Mesenchymal stem cell (in vitro differentiated cells and primary cell): ENCODE results near the gene CD8B.
A peak's percentile ranks its signal among the peaks of the same experiment; 100 is the strongest.

Experiments
- DNase-seq: peaks from one replicate; pipeline ENCODE4 v3.0.0-alpha.2; 2013
- H2AFZ ChIP-seq: one replicate; pipeline ENCODE4 v1.6.1; 2013; ENCODE audit warnings: low read depth, mild to moderate bottlenecking, control low read depth, inconsistent platforms, low read length, moderate library complexity
- H2AK5ac ChIP-seq: 2 replicates; pipeline ENCODE4 v1.6.1; 2013; ENCODE audit warnings: low read length, moderate library complexity, mild to moderate bottlenecking, inconsistent platforms; ENCODE audit not compliant: severe bottlenecking
- H2BK120ac ChIP-seq: one replicate; pipeline ENCODE4 v1.6.1; 2013; ENCODE audit warnings: low read depth, mild to moderate bottlenecking, inconsistent platforms, low read length, moderate library complexity
- H2BK12ac ChIP-seq, 2 experiments: one replicate each; pipeline ENCODE4 v1.6.1; 2013; ENCODE audit warnings: inconsistent platforms in 2 of 2, low read length in 2 of 2, mild to moderate bottlenecking in 2 of 2, moderate library complexity in 2 of 2, control low read depth in 1 of 2
- H2BK15ac ChIP-seq: one replicate; pipeline ENCODE4 v1.6.1; 2013; ENCODE audit warnings: mild to moderate bottlenecking, low read depth, inconsistent platforms; ENCODE audit not compliant: poor library complexity, severe bottlenecking
- H2BK5ac ChIP-seq: 2 replicates; pipeline ENCODE4 v1.6.1; 2013; ENCODE audit warnings: low read depth, mild to moderate bottlenecking, low read length, control low read depth, inconsistent platforms; ENCODE audit not compliant: poor library complexity, severe bottlenecking
- H3K14ac ChIP-seq, 2 experiments: one replicate each; pipeline ENCODE4 v1.6.1; 2013; ENCODE audit warnings: inconsistent platforms in 2 of 2, low read length in 2 of 2, control low read depth in 1 of 2, mild to moderate bottlenecking in 1 of 2, moderate library complexity in 1 of 2
- H3K18ac ChIP-seq, 2 experiments: one replicate each; pipeline ENCODE4 v1.6.1; 2013; ENCODE audit warnings: inconsistent platforms in 2 of 2, low read length in 2 of 2, control low read depth in 1 of 2, low read depth in 1 of 2, mild to moderate bottlenecking in 1 of 2
- H3K23ac ChIP-seq, 2 experiments: one replicate each; pipeline ENCODE4 v1.6.1; 2013; ENCODE audit warnings: inconsistent platforms in 2 of 2, low read length in 2 of 2, mild to moderate bottlenecking in 2 of 2, moderate library complexity in 2 of 2, control low read depth in 1 of 2
- H3K27ac ChIP-seq: 2 replicates; pipeline ENCODE4 v1.5.1; 2013; ENCODE audit warnings: mild to moderate bottlenecking, moderate library complexity, low read length, control low read depth, inconsistent platforms; ENCODE audit not compliant: poor library complexity, severe bottlenecking
- H3K27me3 ChIP-seq, 2 experiments: 2 replicates each; pipeline versions ENCODE4 v1.6.1 to v1.7.0; 2013; ENCODE audit warnings: low read length in 2 of 2, mild to moderate bottlenecking in 2 of 2, moderate library complexity in 2 of 2, control low read depth in 1 of 2, inconsistent platforms in 1 of 2; ENCODE audit not compliant: control insufficient read depth in 1 of 2, insufficient read depth in 1 of 2
- H3K36me3 ChIP-seq, 2 experiments: 2 replicates each; pipeline versions ENCODE4 v1.6.1 to v1.7.0; 2013; ENCODE audit warnings: low read length in 2 of 2, control low read depth in 1 of 2, inconsistent platforms in 1 of 2, low read depth in 1 of 2, mild to moderate bottlenecking in 1 of 2; ENCODE audit not compliant: insufficient read depth in 2 of 2, control insufficient read depth in 1 of 2
- H3K4ac ChIP-seq, 2 experiments: one replicate each; pipeline ENCODE4 v1.6.1; 2013; ENCODE audit warnings: inconsistent platforms in 2 of 2, low read length in 2 of 2, mild to moderate bottlenecking in 2 of 2, moderate library complexity in 2 of 2, control low read depth in 1 of 2, low read depth in 1 of 2
- H3K4me1 ChIP-seq: 2 replicates; pipeline ENCODE4 v1.6.1; 2013; ENCODE audit warnings: low read depth, low read length, control low read depth; ENCODE audit not compliant: control insufficient read depth, insufficient read depth
- H3K4me2 ChIP-seq: 2 replicates; pipeline ENCODE4 v1.6.1; 2013; ENCODE audit warnings: low read length, mild to moderate bottlenecking, inconsistent platforms; ENCODE audit not compliant: poor library complexity, severe bottlenecking
- H3K4me3 ChIP-seq, 2 experiments: 2 replicates each; pipeline versions ENCODE4 v1.5.1 to v1.7.0; 2013; ENCODE audit warnings: low read length in 2 of 2, mild to moderate bottlenecking in 2 of 2, control low read depth in 1 of 2, low read depth in 1 of 2; ENCODE audit not compliant: insufficient read depth in 1 of 2
- H3K79me1 ChIP-seq: replicated peaks from 2 replicates; pipeline ENCODE4 v1.6.1; 2013; ENCODE audit warnings: mild to moderate bottlenecking, control low read depth, low read length, inconsistent platforms; ENCODE audit not compliant: poor library complexity, severe bottlenecking
- H3K9ac ChIP-seq: 2 replicates; pipeline ENCODE4 v1.7.0; 2013; ENCODE audit warnings: mild to moderate bottlenecking, low read length, moderate library complexity
- H3K9me3 ChIP-seq: 2 replicates; pipeline ENCODE4 v1.7.0; 2013; ENCODE audit warnings: mild to moderate bottlenecking, low read length; ENCODE audit not compliant: control insufficient read depth
- H4K8ac ChIP-seq: one replicate; pipeline ENCODE4 v1.6.1; 2013; ENCODE audit warnings: inconsistent platforms, mild to moderate bottlenecking, low read length, moderate library complexity
- H4K91ac ChIP-seq: one replicate; pipeline ENCODE4 v1.6.1; 2013; ENCODE audit warnings: mild to moderate bottlenecking, low read length, inconsistent platforms
- WGBS: methylation state at CpG from one replicate; pipeline ENCODE4 v1.1.7; 2013; ENCODE audit warnings: mixed read lengths; 5-methylcytosine and 5-hydroxymethylcytosine counted together

CD8B gene

DNA sequence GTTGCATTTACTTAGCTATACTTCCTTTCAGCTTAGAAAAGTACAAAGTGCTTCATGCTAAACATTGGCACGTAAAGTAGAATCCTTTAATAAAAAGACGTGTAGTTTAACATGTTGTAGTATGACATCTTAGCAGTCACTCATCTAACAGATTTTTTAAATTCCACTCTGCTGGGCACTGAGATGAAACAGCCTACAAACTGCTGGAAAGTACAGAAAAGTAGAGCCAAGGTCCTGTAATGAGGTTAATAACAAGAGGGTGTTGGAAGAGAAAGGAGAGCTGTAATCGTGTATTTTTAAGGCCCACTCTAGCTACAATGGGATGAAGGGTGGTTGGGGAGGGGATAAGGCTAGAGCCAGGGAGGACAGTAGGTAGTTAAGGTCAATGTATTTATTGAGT, 81.7 kb downstream of the CD8B start:
- Histone ChIP-seq H4K8ac (no peak overlapping the region), H2AK5ac (no peak overlapping the region), H3K4ac (no peak overlapping the region), H2BK5ac (no peak overlapping the region), H3K36me3 (peaks cover 4 to 18% of the 10 kb centered on the region in 2 experiments), H3K27ac (no peak overlapping the region), H3K79me1 (no peaks in the 10 kb centered on the region), H3K27me3 (peaks cover 16 to 18% of the 10 kb centered on the region in 2 experiments), H2BK12ac (no peak overlapping the region), H3K4me1 (no peaks in the 10 kb centered on the region), H4K91ac (no peak overlapping the region), H3K4me3 (no peak overlapping the region), H3K14ac (no peak overlapping the region), H3K9ac (no peak overlapping the region), H3K18ac (no peak overlapping the region), H2AFZ (no peak overlapping the region), H2BK120ac (no peak overlapping the region), H3K4me2 (no peak overlapping the region), H3K9me3 (no peaks in the 10 kb centered on the region), H3K23ac (no peak overlapping the region), H2BK15ac (no peak overlapping the region)
- no peak for DNase-seq
- WGBS: 89% methylated on average over 1 of the region's 3 CpGs

DNA sequence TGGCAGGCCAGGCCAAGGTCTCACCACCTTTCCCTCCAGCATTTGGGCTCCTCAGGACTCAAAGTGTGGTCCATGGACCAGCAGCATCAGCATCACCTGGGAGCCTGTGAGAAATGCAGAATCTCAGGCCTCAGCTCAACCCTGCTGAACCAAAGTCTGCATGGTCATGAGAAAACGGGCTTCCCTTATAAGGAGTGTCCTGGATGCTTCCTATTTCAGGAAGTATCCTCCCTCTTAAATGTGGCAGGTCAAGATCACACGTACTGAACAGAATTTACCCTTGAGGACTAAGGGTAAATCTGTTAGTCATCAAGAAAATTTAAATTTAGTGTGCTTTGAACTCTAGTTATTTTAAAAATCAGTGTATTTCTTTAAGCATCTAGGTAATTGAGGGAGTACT, 82.7 kb downstream of the CD8B start:
- Histone ChIP-seq H2BK15ac (no peak overlapping the region), H3K27me3 (peaks cover 8 to 18% of the 10 kb centered on the region in 2 experiments), H4K91ac (no peak overlapping the region), H3K4ac (no peak overlapping the region), H2BK120ac (no peak overlapping the region), H2BK5ac (no peak overlapping the region), H3K9me3 (no peaks in the 10 kb centered on the region), H3K4me1 (no peaks in the 10 kb centered on the region), H3K23ac (no peak overlapping the region), H2BK12ac (no peak overlapping the region), H3K4me3 (no peak overlapping the region), H3K9ac (no peak overlapping the region), H3K4me2 (no peak overlapping the region), H4K8ac (no peak overlapping the region), H3K18ac (peak overlapping the region in 1 of 2 experiments; percentile 11), H3K14ac (no peak overlapping the region), H2AFZ (no peak overlapping the region), H3K27ac (no peak overlapping the region), H3K36me3 (peaks cover 7 to 28% of the 10 kb centered on the region in 2 experiments), H2AK5ac (no peak overlapping the region), H3K79me1 (no peaks in the 10 kb centered on the region)
- no peak for DNase-seq
- 77% methylated on average over 2 of the region's 2 CpGs for WGBS

DNA sequence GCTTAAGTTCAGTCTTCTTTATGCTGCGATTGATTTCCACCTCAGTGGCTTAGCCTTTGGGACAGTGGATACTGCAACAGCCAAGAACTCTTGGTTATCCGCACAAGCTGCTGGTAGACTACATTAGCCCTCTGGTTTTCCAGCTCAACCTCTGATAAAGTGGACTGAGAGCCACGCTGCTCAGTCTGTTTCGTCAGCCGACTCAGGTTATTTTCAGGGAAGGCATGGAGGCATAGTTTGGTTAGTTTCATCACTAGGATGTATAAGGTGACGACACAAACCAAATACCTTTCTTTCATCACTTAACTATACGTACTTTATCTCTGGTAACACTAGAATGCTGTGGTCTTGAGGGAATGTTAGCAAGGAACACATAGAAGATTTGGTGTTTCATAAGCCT, 85.2 kb downstream of the CD8B start:
- no peak overlapping the region for H2BK15ac ChIP-seq

DNA sequence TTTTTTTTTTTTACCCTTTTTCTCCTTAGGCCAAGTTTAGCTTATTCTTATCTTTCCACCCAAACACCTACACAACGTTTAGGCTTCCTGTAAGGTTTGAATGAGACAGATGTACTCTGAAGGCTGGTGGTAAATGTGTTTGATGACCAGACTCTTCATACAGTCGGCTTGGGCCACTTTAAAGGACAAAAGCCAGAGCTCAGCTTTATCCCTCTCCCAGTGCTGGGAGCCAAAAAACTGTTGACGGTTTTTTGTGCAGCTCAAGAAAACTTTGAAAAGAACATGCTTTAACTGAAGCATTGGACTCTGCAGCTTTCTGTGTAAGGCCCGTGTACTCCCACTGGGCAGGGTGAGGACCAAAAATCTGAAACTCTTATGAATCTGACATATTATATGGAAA, 86.3 kb downstream of the CD8B start:
- H2AFZ ChIP-seq: no peak overlapping the region
- H2BK120ac ChIP-seq: no peak overlapping the region
- H3K9ac ChIP-seq: no peak overlapping the region
- no peak overlapping the region for H3K4me2 ChIP-seq
- H3K4me1 ChIP-seq: peaks cover 2% of the 10 kb centered on the region
- H4K91ac ChIP-seq: no peak overlapping the region
- H3K36me3 ChIP-seq: peaks cover 19 to 60% of the 10 kb centered on the region in 2 experiments
- no peak for DNase-seq
- no peak overlapping the region for H3K27ac ChIP-seq
- no peak overlapping the region for H2BK12ac ChIP-seq
- no peak overlapping the region for H3K23ac ChIP-seq
- H3K4ac ChIP-seq: no peak overlapping the region
- H3K9me3 ChIP-seq: no peaks in the 10 kb centered on the region
- no peak overlapping the region for H2BK15ac ChIP-seq
- H4K8ac ChIP-seq: no peak overlapping the region
- WGBS: 59% methylated on average over 3 of the region's 4 CpGs
- no peaks in the 10 kb centered on the region for H3K27me3 ChIP-seq
- H2BK5ac ChIP-seq: no peak overlapping the region
- H3K18ac ChIP-seq: no peak overlapping the region
- H2AK5ac ChIP-seq: no peak overlapping the region
- no peak overlapping the region for H3K4me3 ChIP-seq
- H3K14ac ChIP-seq: no peak overlapping the region
- peaks cover 2% of the 10 kb centered on the region for H3K79me1 ChIP-seq

More for the DNA sequence above, 85.2 kb downstream of the CD8B start:
- H2BK5ac ChIP-seq: no peak overlapping the region
- no peaks in the 10 kb centered on the region for H3K9me3 ChIP-seq
- H3K4me3 ChIP-seq: no peak overlapping the region
- H3K14ac ChIP-seq: no peak overlapping the region
- no peak overlapping the region for H3K4me2 ChIP-seq
- H3K23ac ChIP-seq: no peak overlapping the region
- peaks cover 2% of the 10 kb centered on the region for H3K4me1 ChIP-seq
- no peak overlapping the region for H4K91ac ChIP-seq
- peaks cover 4 to 5% of the 10 kb centered on the region in 2 experiments for H3K27me3 ChIP-seq
- H3K27ac ChIP-seq: no peak overlapping the region
- H4K8ac ChIP-seq: no peak overlapping the region
- no peak overlapping the region for H2AFZ ChIP-seq
- 92% methylated on average over 3 of the region's 7 CpGs for WGBS
- H3K4ac ChIP-seq: no peak overlapping the region
- H3K36me3 ChIP-seq: peaks cover 13 to 48% of the 10 kb centered on the region in 2 experiments
- no peak overlapping the region for H3K18ac ChIP-seq
- no peak for DNase-seq
- H3K79me1 ChIP-seq: no peaks in the 10 kb centered on the region
- H3K9ac ChIP-seq: no peak overlapping the region
- H2BK120ac ChIP-seq: no peak overlapping the region
- H2AK5ac ChIP-seq: no peak overlapping the region
- no peak overlapping the region for H2BK12ac ChIP-seq
